ENCODE data around the gene NXPH2.
"Not testable (repeated sequence)": the region's sequence is repeated elsewhere in the genome, so short reads cannot be mapped to it uniquely, and the experiment has no call there.

The NXPH2 gene

DNA sequence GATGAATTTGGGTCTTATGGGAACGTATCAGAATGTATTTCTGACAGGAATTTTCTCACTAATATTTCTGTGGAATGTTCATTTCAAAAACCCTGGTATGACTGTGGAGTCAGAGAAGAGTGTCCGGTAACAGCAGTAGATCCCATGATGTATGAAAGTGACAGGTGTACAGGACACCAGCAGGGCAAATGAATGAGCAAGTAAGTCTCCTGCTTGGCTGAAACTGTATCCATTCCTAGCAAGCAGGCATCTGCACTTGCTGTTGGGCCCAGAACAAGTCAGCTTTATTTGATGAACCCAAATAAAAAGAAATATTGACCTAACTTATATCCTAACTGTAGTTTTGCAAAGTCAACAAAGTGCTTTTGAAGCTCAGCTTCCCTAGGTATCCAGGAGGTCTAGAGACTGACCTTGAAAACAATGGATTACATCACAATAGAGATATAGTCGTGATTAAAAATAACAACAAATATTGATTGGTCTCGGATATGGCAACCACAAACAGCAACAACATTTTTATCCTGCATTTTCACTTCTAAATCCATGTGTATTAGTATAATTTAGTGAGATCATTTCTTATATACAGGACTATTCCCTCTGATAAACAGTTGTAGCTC lies 37.6 kb downstream of the NXPH2 start:
- ChIA-PET CTCF (interaction anchor here (0.7 kb wide), 1 partner anchor 174 kb away, joined by 3 read pairs; no protein-coding TSS in a partner anchor), POLR2A (ENCODE audit: low non-redundant PET) (interaction anchor here (0.5 kb wide), 1 partner anchor 242 kb away, joined by 3 read pairs; no protein-coding TSS in a partner anchor)
- DNase-seq (ENCODE audit: low spot score), result no peak
- H3K27ac ChIP-seq, result no peak overlapping the region
- TF ChIP-seq, protein P1, sequence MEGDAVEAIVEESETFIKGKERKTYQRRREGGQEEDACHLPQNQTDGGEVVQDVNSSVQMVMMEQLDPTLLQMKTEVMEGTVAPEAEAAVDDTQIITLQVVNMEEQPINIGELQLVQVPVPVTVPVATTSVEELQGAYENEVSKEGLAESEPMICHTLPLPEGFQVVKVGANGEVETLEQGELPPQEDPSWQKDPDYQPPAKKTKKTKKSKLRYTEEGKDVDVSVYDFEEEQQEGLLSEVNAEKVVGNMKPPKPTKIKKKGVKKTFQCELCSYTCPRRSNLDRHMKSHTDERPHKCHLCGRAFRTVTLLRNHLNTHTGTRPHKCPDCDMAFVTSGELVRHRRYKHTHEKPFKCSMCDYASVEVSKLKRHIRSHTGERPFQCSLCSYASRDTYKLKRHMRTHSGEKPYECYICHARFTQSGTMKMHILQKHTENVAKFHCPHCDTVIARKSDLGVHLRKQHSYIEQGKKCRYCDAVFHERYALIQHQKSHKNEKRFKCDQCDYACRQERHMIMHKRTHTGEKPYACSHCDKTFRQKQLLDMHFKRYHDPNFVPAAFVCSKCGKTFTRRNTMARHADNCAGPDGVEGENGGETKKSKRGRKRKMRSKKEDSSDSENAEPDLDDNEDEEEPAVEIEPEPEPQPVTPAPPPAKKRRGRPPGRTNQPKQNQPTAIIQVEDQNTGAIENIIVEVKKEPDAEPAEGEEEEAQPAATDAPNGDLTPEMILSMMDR (conservative IDR thresholded peaks at IDR 0.05; ENCODE audit: low read depth), result no peak

DNA sequence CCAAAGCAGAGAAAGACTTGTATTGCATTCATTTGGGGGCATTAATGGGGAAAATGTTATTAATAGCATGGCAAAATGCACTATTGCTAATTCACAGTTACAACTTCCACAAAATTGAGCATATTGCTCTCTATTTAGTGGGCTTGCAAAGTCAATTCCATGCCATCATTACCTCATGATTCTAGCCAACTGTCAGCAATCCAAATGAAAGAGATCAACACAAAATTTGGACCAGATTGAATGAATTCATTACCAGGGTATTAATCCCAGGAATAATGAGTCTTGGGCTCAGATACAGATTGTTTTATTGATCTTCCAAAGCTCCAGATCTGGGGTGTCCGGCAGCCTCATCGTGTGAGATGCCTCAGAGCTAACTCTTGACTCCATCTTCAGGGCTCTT lies 38.3 kb downstream of the NXPH2 start:
- ChIA-PET POLR2A (ENCODE audit: low non-redundant PET) (interaction anchor here (0.5 kb wide), 1 partner anchor 242 kb away, joined by 3 read pairs; no protein-coding TSS in a partner anchor), CTCF (no interaction called here)
- no peak for DNase-seq (ENCODE audit: low spot score)

DNA sequence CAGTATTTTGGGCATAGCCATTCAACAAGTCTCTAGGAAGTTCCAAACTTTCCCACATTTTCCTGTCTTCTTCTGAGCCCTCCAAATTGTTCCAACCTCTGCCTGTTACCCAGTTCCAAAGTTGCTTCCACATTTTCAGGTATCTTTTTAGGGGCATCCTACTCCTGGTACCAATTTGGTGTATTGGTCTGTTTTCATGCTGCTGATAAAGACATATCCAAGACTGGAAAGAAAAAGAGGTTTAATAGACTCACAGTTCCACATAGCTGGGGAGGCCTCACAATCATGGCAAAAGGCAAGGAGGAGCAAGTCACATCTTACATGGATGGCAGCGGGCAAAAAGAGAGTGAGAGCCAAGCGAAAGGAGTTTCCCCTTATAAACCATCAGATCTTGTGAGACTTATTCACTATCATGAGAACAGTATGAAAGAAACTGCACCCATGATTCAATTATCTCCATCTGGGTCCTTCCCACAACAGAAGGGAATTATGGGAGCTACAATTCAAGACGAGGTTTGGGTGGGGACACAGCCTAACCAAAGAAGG lies 43.1 kb downstream of the NXPH2 start:
- DNase-seq (ENCODE audit: low spot score); POLR2A ChIA-PET (ENCODE audit: low non-redundant PET); CTCF ChIA-PET; H3K27ac ChIP-seq: not testable (repeated sequence)

More for the DNA sequence above, 38.3 kb downstream of the NXPH2 start:
- no peak overlapping the region for H3K27ac ChIP-seq
- TF ChIP-seq, protein P1 (conservative IDR thresholded peaks at IDR 0.05; ENCODE audit: low read depth), result no peak

DNA sequence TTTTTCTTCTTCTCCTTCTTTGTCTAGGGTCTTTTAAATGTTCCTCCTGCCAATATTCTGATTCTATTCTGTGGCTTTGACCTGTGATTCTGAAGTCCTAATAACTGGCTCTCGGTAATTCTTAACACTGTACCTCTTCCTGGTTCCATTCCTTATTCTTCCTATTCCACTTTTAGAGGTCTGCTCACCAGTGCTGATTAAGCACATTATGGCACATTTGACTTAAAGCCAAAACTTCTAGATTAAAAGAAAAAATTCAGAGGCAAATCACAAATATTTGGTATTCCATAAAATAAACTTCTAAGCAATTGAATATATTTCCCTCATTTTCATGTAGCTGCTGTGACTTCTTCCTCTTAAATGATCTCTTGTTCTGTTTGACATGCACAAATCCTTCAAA lies 47.5 kb downstream of the NXPH2 start:
- ChIA-PET POLR2A (ENCODE audit: low non-redundant PET) (no interaction called here), CTCF (no interaction called here)
- no peak overlapping the region for H3K27ac ChIP-seq
- TF ChIP-seq, protein P1 (conservative IDR thresholded peaks at IDR 0.05; ENCODE audit: low read depth), result no peak
- no peak for DNase-seq (ENCODE audit: low spot score)

DNA sequence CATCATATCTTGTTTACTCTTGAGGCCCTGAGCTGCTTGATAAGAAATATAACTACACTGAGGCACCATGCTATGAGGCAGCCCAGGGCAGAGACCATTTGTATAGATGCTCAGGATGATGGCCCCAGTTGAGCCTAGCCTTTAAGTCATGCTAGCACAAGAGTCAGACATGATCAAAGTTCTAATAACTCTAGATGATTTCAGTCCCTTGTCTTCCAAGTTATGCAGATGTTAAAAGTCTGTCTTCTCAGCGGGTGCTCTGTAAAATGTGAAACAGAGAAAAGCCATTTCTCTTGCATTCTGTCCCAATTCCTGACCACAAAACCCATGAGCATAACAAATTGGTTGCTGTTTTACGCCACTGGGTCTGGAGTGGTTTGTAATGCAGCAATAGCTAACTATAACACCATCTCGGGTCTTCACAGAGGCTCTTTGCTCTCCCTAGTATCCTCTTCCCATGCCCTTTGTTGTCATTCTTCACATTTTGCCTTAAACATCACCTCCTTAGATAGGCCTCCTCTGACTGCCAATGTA lies 49.6 kb downstream of the NXPH2 start:
- CTCF ChIA-PET, result interaction anchor here (0.6 kb wide), 1 partner anchor 56 kb away, joined by 3 read pairs; no protein-coding TSS in a partner anchor
- DNase-seq (ENCODE audit: low spot score), result no peak

DNA sequence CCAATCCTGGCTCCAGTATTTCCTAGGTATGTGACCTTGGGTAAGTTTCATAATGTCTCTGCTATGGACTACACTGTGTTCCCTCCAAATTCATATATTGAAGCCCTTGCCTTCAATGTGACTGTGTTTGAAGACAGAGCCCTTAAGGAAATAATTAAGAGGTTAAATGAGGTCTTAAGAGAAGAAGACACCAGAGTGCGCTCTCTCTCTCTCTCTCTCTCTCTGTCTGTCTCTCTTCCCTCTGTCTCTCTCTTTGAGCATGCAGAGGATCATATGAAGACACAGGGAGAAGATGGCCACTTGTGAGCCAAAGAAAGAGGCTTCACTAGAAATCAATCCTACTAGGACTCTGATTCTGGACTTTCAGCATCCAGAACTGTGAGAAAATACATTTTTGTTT lies 52.2 kb downstream of the NXPH2 start:
- DNase-seq (ENCODE audit: low spot score), result no peak
- TF ChIP-seq, protein P1 (conservative IDR thresholded peaks at IDR 0.05; ENCODE audit: low read depth), result no peak
- ChIA-PET POLR2A (ENCODE audit: low non-redundant PET) (no interaction called here), CTCF (no interaction called here)
- no peak overlapping the region for H3K27ac ChIP-seq

More for the DNA sequence above, 49.6 kb downstream of the NXPH2 start:
- TF ChIP-seq, protein P1 (conservative IDR thresholded peaks at IDR 0.05; ENCODE audit: low read depth), result no peak
- no peak overlapping the region for H3K27ac ChIP-seq
- POLR2A ChIA-PET (ENCODE audit: low non-redundant PET), result no interaction called here

DNA sequence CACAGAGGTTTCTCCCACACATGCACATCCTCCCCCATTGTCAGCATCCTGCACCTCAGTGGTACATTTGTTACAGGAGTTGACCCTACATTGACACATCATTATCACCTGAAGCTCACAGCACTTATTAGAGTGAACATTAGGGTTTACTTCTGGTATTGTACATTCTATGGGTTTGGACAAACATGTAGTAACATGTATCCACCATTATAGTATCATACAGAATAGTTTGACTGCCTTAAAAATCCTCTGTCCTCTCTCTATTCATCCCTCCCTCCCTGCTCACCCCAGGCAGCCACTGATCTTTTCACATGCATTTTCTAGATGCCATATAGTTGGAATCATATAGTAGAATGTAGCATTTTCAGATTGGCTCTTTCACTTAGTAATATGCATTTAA lies 53.5 kb downstream of the NXPH2 start:
- ChIA-PET CTCF (no interaction called here), POLR2A (ENCODE audit: low non-redundant PET) (no interaction called here)
- H3K27ac ChIP-seq, result no peak overlapping the region
- DNase-seq (ENCODE audit: low spot score), result no peak
- TF ChIP-seq, protein P1 (conservative IDR thresholded peaks at IDR 0.05; ENCODE audit: low read depth), result no peak
